NCI-H345 (cell line): ENCODE results near the gene CABLES1.

Experiments used
- DNase-seq: peaks from one replicate; lab custom pipeline; 2025; lab: John Stamatoyannopoulos, UW

CABLES1 gene

DNA sequence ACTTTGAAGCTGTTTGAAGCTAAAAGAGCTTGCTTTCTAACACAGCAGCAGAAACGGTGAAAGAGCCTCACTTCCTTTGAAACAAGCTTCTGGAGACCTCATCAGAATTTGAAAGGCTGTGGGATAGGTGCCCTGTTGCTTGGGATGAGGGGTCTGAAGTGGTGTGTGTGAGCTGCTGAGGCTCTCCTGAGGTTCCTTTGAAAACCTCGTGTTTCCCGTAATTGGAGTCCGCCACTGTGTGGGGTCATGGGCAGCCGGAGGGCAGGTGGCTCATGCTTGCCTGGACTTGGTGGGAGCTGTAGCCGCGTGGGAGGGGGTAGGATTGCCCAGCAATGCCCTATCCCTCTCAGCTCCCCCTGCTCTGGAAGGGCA lies 34.4 kb downstream of the CABLES1 start:
- no peak for DNase-seq

GRCh38 chr18:23170137-23170536 lies 34.9 kb downstream of the CABLES1 start:
- DNase-seq = no peak

DNA sequence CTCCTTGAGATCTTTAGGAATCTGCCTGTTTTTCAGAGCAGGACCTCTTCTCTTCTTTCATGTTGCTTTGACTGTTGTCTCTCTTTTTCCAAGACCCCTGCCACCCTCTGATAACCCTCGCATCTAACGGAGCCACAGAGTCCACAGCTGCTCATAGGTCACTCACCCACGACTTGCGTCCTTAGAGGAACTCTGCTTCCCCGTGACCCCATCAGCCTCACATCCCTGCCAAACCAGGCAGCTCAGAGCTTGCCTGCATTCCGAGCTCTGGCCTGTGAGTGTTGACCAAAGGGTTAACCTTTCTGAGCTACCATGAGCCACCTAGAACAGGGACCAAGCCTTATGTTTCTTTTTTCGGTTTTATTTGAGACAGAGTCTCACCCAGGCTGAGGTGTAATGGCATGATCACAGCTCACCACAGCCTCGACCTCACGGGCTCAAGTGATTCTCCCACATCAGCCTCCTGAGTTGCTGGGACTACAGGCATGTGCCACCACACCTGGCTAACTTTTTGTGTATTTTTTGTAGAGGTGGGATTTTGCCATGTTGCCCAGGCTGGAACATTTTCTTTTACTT lies 36.4 kb downstream of the CABLES1 start:
- DNase-seq = no peak

GRCh38 chr18:23172591-23173380 lies 37.5 kb downstream of the CABLES1 start:
- no peak for DNase-seq

- no peak for DNase-seq
These were observed 38.6 kb downstream of the CABLES1 start for GRCh38 chr18:23173912-23174311.

- DNase-seq = no peak
These were observed 41.6 kb downstream of the CABLES1 start for GRCh38 chr18:23176701-23177432.

GRCh38 chr18:23177433-23178072 lies 42.3 kb downstream of the CABLES1 start:
- no peak for DNase-seq

- no peak for DNase-seq
These were observed 42.9 kb downstream of the CABLES1 start for GRCh38 chr18:23178201-23178600.

- DNase-seq = peak; percentile 87
These were observed 43.4 kb downstream of the CABLES1 start for GRCh38 chr18:23178661-23179081.

- DNase-seq = no peak
These were observed 44.1 kb downstream of the CABLES1 start for GRCh38 chr18:23179416-23179815.

DNA sequence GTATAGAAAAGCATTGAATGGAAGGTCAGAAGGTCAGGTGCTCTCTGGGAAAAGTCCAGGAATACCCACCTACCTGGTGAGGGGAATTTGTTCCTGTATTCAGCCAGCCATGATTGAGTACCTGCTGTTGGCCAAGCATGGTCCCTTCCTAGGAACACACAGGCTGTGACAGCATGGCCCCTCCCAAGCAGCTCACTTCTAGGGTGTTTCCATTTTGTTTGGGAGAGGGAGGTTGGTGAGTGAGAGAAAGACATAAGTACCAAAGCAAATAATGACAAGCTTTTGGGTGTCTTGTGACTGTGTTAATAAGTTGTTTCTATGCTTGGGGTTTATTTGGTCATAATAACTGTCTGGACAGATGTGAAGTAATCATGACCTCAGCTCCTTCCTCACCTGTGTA lies 46.3 kb downstream of the CABLES1 start:
- peak; percentile 44 for DNase-seq

DNA sequence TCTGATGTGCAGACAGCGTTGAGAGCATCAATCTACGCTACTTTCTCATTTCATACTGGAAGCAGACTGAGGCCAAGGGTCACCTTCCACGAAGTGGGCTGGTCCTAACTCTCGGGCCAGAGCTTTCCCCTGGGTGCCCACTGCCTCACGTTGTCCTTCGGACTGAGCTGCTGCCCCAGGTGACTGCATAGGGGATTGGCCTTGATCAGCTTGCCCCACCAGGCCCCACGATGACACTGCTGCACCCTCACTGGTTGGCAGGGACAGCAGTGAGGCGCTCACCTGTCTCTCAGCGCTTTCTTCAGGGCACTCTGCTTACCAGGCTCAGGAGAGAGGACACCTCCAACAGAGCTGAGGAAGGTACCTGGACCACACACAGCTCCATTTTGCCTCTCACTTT lies 47.3 kb downstream of the CABLES1 start:
- no peak for DNase-seq

GRCh38 chr18:23183411-23184150 lies 48.3 kb downstream of the CABLES1 start:
- DNase-seq = no peak

DNA sequence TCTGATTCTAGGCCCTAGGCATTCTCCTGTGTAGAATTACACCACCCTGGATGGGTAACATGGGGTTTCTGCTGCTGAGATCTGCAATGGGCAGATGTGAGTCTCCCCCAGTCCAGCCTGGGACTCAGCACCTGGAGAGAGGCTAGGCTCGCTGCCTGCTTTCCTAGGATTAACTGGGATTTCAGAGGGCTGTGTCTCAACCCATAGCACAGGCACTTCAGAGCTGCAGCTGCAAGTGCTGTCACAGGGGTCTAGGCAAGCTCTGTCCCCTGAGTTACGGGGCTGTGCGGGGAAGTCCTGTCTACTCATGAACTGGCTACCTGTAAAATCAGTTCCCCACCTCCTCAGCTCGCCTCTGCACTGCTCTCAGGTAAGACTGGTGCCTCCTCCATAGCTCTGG lies 51.5 kb downstream of the CABLES1 start:
- no peak for DNase-seq

DNA sequence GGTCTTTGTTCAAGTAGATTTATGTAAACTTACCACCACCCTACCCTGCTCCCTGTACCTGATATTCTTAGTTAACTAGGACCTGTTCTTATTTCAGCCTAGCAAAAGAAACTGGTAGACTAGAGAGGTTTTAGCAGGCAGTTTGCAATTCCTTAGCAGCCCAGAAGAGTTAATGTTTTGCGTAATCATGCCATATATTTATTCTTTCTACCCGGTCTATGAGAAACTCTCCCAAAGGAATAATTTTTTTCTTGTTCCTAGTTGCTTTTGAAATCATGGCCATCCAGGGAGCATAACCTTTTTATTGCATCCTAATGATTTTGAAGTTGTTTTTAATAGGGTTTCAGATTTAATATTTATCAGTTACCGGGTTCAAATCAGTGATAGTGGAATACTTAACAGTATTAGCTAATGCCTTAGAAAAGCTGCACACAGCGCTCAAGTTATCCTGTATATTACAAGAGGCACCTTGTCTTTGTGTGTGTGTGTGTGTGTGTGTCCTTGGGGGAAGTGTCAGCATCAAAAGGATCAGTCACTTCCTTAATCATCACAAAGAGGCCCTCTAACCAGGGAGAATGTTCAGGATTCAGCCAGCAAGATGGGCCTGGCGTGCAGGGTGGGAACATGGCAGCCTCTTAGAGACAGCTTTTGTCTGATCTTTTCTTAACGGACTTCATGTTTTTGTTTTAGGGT lies 52.9 kb downstream of the CABLES1 start:
- DNase-seq = no peak

- DNase-seq = no peak
These were observed 53.8 kb downstream of the CABLES1 start for GRCh38 chr18:23189099-23189498.

DNA sequence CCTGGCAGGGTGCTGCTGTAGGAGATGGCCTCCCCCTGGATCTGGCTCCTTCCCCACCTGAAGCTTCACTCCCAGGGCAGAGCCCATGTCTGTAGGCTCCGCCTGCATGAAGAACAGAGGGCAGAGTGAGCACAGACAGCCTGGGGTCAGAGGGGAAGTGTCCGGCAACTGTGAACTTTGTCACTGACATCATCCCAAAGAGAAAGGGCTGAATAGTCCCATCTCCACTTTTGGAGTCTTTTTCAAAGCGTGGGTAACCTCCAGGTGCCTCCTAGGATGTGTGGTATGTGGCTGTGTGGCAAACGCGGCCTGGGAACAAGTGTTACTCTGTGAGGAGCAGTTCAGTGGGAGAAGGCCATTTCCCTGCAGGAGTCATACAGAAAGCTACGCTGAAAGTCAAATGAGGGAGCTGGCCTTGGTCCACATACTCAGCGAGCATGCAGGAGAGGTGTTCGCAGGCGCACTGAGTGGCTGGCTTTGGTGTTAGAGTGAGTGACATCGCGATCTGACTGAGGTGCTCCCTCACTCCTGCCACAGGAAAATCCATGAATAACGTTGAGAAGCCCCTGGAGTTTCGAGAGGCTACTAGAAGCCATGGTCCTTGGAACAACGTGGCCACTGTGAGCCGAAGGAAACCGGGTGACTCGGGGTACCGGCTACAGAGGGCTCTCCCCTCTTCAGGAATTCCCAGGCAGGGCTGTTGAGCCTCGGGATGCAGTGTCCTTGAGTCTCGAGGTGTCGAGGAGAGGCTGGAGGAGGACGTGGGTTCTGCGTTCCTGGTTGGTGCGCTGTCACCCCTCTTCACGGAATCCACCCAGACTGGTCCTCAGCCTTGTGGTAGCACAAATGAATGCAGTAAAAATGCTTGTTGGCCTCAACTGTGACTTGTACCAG lies 54.7 kb downstream of the CABLES1 start:
- DNase-seq = no peak

DNA sequence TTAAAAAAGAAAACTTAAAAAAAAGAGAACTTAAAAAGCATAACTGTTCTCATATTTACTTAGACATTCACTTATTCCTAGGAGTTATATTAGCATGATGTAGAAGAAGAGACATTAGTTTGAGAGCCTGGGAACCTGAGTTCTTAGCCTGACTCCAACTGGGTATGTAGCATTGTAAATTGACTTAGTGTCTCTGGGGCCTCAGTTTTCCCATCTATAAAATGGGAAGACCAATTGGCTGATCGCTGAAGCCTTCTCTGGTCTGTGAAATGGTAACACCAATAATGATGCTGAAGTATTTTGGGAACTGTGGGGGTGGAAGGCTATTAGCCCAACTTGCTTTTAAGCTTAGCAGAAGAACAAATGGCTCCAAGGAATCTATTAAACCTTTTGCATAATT lies 55.9 kb downstream of the CABLES1 start:
- no peak for DNase-seq

GRCh38 chr18:23193742-23194141 lies 58.5 kb downstream of the CABLES1 start:
- no peak for DNase-seq
